Esophagus (tissue), 2 donors: ENCODE results near the gene NEIL3. TPM values are rescaled to one million over a fixed set of nuclear protein-coding genes. Genes with fewer than 3 reads are reported as not detected.

Experiments used
- H3K27ac ChIP-seq, 2 donors: one replicate each; pipeline ENCODE4 v1.5.1; 2013; ENCODE audit warnings: low read depth in 2 of 2, mild to moderate bottlenecking in 2 of 2, inconsistent platforms in 1 of 2, low read length in 1 of 2, moderate library complexity in 1 of 2
- H3K27me3 ChIP-seq, 2 donors: one replicate each; pipeline ENCODE4 v1.6.1; 2013; ENCODE audit warnings: low read length in 2 of 2, control low read depth in 1 of 2, mild to moderate bottlenecking in 1 of 2; ENCODE audit not compliant: insufficient read depth in 2 of 2, control insufficient read depth in 1 of 2
- H3K36me3 ChIP-seq, 2 donors: one replicate each; pipeline ENCODE4 v1.6.1; 2013; ENCODE audit warnings: low read length in 1 of 2; ENCODE audit not compliant: control insufficient read depth in 2 of 2, insufficient read depth in 2 of 2
- H3K4me1 ChIP-seq, 2 donors: one replicate each; pipeline ENCODE4 v1.6.1; 2013; ENCODE audit warnings: low read length in 1 of 2; ENCODE audit not compliant: control insufficient read depth in 2 of 2, insufficient read depth in 2 of 2
- H3K4me3 ChIP-seq, 2 donors: one replicate each; pipeline ENCODE4 v1.5.1; 2013; ENCODE audit warnings: low read length in 2 of 2, mild to moderate bottlenecking in 2 of 2, low read depth in 1 of 2, moderate library complexity in 1 of 2
- H3K9me3 ChIP-seq, 2 donors: one replicate each; pipeline ENCODE4 v1.6.1; 2013; ENCODE audit warnings: mild to moderate bottlenecking in 2 of 2, low read depth in 1 of 2, low read length in 1 of 2, moderate library complexity in 1 of 2; ENCODE audit not compliant: control insufficient read depth in 2 of 2, insufficient read depth in 1 of 2
- WGBS, 2 donors: extraction: QIAGEN DNeasy Blood & Tissue Kit; methylation state at CpG; one replicate each; pipeline ENCODE4 v1.1.7; 2013; 5-methylcytosine and 5-hydroxymethylcytosine counted together
- polyA plus RNA-seq, 2 donors: library from polyadenylated mRNA; stranded (reverse); fragments of 200-250 nt; gene quantifications; one replicate each; pipeline ENCODE4 v1.2.3, GENCODE V29; 2013
- donor health status: healthy with polysubstance abuse.
- donor health status: Bipolar disorder and iron deficiency.

NEIL3 gene
- polyA plus RNA-seq, 2 donors, result 1.0 to 1.9 TPM

DNA sequence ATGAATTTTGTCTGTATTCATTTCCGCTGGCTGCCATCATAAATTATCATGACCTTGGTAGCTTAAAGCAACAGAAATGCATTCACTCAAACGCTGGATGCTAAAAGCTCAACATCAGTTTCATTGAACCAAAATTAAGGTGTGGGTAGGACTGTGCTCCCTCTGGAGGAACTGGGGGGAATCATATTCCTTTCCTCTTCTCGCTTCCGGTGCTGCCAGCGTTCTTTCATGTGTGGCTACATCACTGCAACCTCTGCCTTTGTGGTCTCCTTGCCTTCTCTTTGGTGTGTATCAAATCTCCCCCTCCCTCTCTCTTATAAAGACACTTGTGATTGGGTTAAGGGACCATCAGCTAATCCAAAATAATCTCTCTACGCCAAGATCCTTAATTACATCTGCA lies 39.5 kb downstream of the NEIL3 start:
- H3K36me3 ChIP-seq, result no peaks in the 10 kb centered on the region
- no peak overlapping the region for H3K27ac ChIP-seq
- no peaks in the 10 kb centered on the region for H3K27me3 ChIP-seq
- WGBS, 2 donors, result 93 to 95% methylated on average over 6 of the region's 6 CpGs
- H3K4me3 ChIP-seq, result no peak overlapping the region
- no peaks in the 10 kb centered on the region for H3K4me1 ChIP-seq
- H3K9me3 ChIP-seq, result no peaks in the 10 kb centered on the region

GRCh38 chr4:177351622-177352244 lies 42.1 kb downstream of the NEIL3 start:
- no peak overlapping the region for H3K4me3 ChIP-seq
- no peak overlapping the region for H3K27ac ChIP-seq
- no peaks in the 10 kb centered on the region for H3K4me1 ChIP-seq
- WGBS, 2 donors, result 93 to 94% methylated on average over 5 of the region's 5 CpGs
- H3K36me3 ChIP-seq, result no peaks in the 10 kb centered on the region
- H3K9me3 ChIP-seq, result no peaks in the 10 kb centered on the region
- H3K27me3 ChIP-seq, result no peaks in the 10 kb centered on the region

- no peak overlapping the region for H3K4me3 ChIP-seq
- no peaks in the 10 kb centered on the region for H3K27me3 ChIP-seq
- no peaks in the 10 kb centered on the region for H3K36me3 ChIP-seq
- H3K27ac ChIP-seq, result no peak overlapping the region
- H3K9me3 ChIP-seq, result no peaks in the 10 kb centered on the region
- no peaks in the 10 kb centered on the region for H3K4me1 ChIP-seq
Observed at GRCh38 chr4:177356206-177356605, 46.5 kb downstream of the NEIL3 start.

DNA sequence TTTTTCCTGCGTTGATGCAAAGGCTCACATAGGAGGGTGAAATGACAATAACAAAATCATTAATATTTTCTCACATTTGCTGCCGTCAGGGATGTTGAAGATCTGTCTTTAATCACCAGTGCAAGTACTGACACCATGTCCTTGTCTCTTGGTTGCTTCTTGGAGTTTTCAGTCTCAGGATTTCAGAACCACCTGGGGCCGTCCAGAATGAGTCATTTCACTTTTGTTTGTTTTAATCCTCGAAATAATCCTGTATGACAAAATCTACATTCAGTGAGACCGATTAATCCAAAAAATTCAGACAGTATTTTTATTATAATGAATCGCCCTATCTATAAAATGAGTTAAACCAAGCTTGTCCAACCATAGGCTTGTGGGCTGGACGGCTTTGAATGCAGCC lies 47.2 kb downstream of the NEIL3 start:
- Histone ChIP-seq H3K4me3 (no peak overlapping the region), H3K9me3 (no peaks in the 10 kb centered on the region), H3K36me3 (no peaks in the 10 kb centered on the region), H3K27me3 (no peaks in the 10 kb centered on the region), H3K27ac (no peak overlapping the region), H3K4me1 (no peaks in the 10 kb centered on the region)
- WGBS, 2 donors, result 59 to 70% methylated on average over 7 of the region's 7 CpGs

GRCh38 chr4:177367336-177367735 lies 57.7 kb downstream of the NEIL3 start:
- Histone ChIP-seq H3K9me3 (no peaks in the 10 kb centered on the region), H3K27me3 (no peaks in the 10 kb centered on the region), H3K4me3 (no peak overlapping the region), H3K4me1 (no peaks in the 10 kb centered on the region), H3K36me3 (no peaks in the 10 kb centered on the region), H3K27ac (no peak overlapping the region)
- 86 to 91% methylated on average over 3 of the region's 3 CpGs for WGBS, 2 donors

- no peak overlapping the region for H3K27ac ChIP-seq
- no peaks in the 10 kb centered on the region for H3K27me3 ChIP-seq
- H3K4me1 ChIP-seq, result no peaks in the 10 kb centered on the region
- H3K36me3 ChIP-seq, result no peaks in the 10 kb centered on the region
- no peak overlapping the region for H3K4me3 ChIP-seq
- WGBS, 2 donors, result 94 to 96% methylated on average over 5 of the region's 5 CpGs
- no peaks in the 10 kb centered on the region for H3K9me3 ChIP-seq
Observed at GRCh38 chr4:177369372-177369771, 59.7 kb downstream of the NEIL3 start.

- Histone ChIP-seq H3K36me3 (no peaks in the 10 kb centered on the region), H3K4me3 (no peak overlapping the region), H3K27me3 (no peaks in the 10 kb centered on the region), H3K9me3 (no peaks in the 10 kb centered on the region), H3K27ac (no peak overlapping the region), H3K4me1 (no peaks in the 10 kb centered on the region)
- 65 to 70% methylated on average over 4 of the region's 4 CpGs for WGBS, 2 donors
Observed at GRCh38 chr4:177371461-177371860, 61.8 kb downstream of the NEIL3 start.

DNA sequence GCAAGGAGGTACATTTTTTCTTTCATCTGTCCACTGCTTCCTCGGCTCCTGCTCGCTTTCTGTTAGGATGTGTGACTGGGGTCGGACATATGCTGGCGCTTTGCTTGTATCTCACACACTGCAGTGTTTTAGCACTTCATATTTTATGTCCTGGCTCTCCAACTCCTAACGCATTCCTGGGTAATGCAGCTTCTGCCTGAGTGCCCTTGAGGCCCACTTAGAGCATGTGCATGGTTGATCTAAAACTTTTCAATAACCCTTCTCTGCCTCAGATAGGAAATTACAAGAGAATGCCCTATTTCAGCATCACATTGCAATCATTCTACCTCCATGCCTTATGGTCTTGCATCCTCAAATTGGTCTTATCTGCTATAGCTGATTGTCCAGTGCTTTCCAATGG lies 65.3 kb downstream of the NEIL3 start:
- WGBS, 2 donors, result 73 to 76% methylated on average over 5 of the region's 5 CpGs
- no peak overlapping the region for H3K4me3 ChIP-seq
- H3K27me3 ChIP-seq, result no peaks in the 10 kb centered on the region
- no peaks in the 10 kb centered on the region for H3K9me3 ChIP-seq
- H3K27ac ChIP-seq, result no peak overlapping the region
- no peaks in the 10 kb centered on the region for H3K4me1 ChIP-seq
- no peaks in the 10 kb centered on the region for H3K36me3 ChIP-seq

DNA sequence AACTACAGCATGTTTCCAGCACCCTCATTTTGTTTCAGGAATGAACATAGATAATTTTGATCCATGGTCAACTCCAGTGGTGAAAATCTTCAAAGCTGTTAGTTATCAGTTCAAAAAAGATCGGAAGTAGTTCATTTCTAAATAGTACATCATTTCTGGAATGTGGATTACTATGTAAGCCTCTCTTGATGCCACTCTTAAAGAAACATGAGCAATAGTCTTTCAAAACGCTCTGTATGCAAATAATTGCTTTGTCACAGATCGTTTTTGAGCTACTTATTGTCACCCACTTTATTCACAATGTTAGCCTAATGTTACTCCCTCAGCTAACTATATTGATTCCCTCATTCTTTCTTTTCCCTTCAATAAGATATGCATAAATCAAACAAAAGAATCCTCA lies 65.7 kb downstream of the NEIL3 start:
- H3K27me3 ChIP-seq, result no peaks in the 10 kb centered on the region
- no peaks in the 10 kb centered on the region for H3K36me3 ChIP-seq
- no peaks in the 10 kb centered on the region for H3K9me3 ChIP-seq
- H3K4me1 ChIP-seq, result no peaks in the 10 kb centered on the region
- H3K4me3 ChIP-seq, result no peak overlapping the region
- no peak overlapping the region for H3K27ac ChIP-seq
- WGBS, 2 donors, result 20 to 33% methylated on average over 3 of the region's 3 CpGs

DNA sequence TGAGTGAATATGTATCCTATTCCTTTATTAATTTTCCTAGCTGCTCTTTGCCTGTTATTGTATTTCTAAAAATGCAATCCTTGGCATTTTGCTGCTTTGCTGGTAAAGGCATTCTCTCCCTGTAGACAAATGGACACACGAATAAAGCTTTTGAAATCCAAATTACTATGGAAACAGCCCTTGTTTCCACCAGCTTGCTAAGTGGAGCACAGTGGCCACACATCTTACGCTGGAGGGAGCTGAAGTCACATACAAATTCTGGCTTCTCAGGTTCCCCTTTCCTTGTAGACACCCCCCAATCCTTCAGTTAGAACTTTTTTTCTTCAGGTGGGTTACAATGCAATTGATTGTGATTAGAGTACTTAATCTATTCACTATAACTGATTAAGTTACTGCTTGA lies 66.3 kb downstream of the NEIL3 start:
- Histone ChIP-seq H3K36me3 (no peaks in the 10 kb centered on the region), H3K4me1 (no peaks in the 10 kb centered on the region), H3K9me3 (no peaks in the 10 kb centered on the region), H3K27ac (no peak overlapping the region), H3K27me3 (no peaks in the 10 kb centered on the region), H3K4me3 (no peak overlapping the region)
- 72% methylated on average over 2 of the region's 2 CpGs for WGBS, 2 donors
